ENCODE measurements around the gene PODXL. TPM values are rescaled to one million over a fixed set of nuclear protein-coding genes. Genes with fewer than 3 reads are reported as not detected.

Gene PODXL
- total RNA-seq, 1 experiment from 2014 or later = 727 TPM

- H3K27ac ChIP-seq (ENCODE audit: insufficient read length, low read depth, low read length) = no peak overlapping the region
- no peak for DNase-seq
- H2AK5ac ChIP-seq (ENCODE audit: insufficient read length, low read length) = peak overlapping the region; percentile 23
- 0 out of 2 replicates have a peak overlapping the region, but pooled peaks have one; percentile 59 for H3K14ac ChIP-seq (ENCODE audit: insufficient read depth, low read length)
- H4K5ac ChIP-seq (ENCODE audit: insufficient read length, low read depth, low read length) = no peak overlapping the region
- no peak overlapping the region for H3K23ac ChIP-seq (ENCODE audit: insufficient read length, low read depth, low read length)
- H2BK12ac ChIP-seq (ENCODE audit: insufficient read length, low read depth, low read length) = peak overlapping the region; percentile 24
- H3K79me1 ChIP-seq (ENCODE audit: insufficient read depth, low read depth, low read length, poor library complexity, severe bottlenecking) = no peaks in the 10 kb centered on the region
- H3K4me1 ChIP-seq (ENCODE audit: insufficient read depth, low read length) = peaks cover 11% of the 10 kb centered on the region; the same call in 1 of the 2 replicates
- H3K27me3 ChIP-seq (ENCODE audit: insufficient read depth, low read length) = no peaks in the 10 kb centered on the region
- H2BK20ac ChIP-seq (ENCODE audit: low read depth, low read length, poor library complexity, severe bottlenecking) = no peak overlapping the region
- H3K56ac ChIP-seq (ENCODE audit: insufficient read length, low read depth, low read length) = no peak overlapping the region
- WGBS (ENCODE audit: extremely low coverage, insufficient read length, low lambda C conversion rate) = no CpG with 5 or more reads among the region's 11 CpGs
- H3K18ac ChIP-seq (ENCODE audit: insufficient read length, low read depth, low read length) = peak overlapping the region; percentile 35
- no peak for TF ChIP-seq CTCF (conservative IDR thresholded peaks at IDR 0.05)
- no peak overlapping the region for H4K8ac ChIP-seq (replicated peaks; ENCODE audit: insufficient read length, low read depth, low read length)
- no peaks in the 10 kb centered on the region for H4K20me1 ChIP-seq (ENCODE audit: control insufficient read depth, insufficient read depth, insufficient read length)
- no peak overlapping the region for H3K4me2 ChIP-seq (ENCODE audit: insufficient read depth, insufficient read length, low read length)
- peak overlapping the region; percentile 12 for H3T11ph ChIP-seq (ENCODE audit: low read length)
- Mint-ChIP-seq H3K27me3 (ENCODE audit: low read depth) (no peaks in the 10 kb centered on the region), H3K4me1 (peaks cover 42 to 47% of the 10 kb centered on the region in 2 experiments), H3K27ac (peak overlapping the region; percentile 35 to 76 (median 71); a peak in 5 of 7 replicates), H3K9me3 (no peaks in the 10 kb centered on the region; a peak in 1 of 5 replicates), H3K36me3 (ENCODE audit: insufficient read depth in 1 of 3, low read depth in 3 of 3) (no peaks in the 10 kb centered on the region), H3K4me3 (no peak overlapping the region)
- H2BK5ac ChIP-seq (ENCODE audit: insufficient read length, low read length) = no peak overlapping the region
- no peaks in the 10 kb centered on the region for H3K79me2 ChIP-seq (ENCODE audit: insufficient read depth, low read length)
- H3K9me3 ChIP-seq (ENCODE audit: control insufficient read depth, low read depth, low read length) = no peaks in the 10 kb centered on the region
- H3K23me2 ChIP-seq (ENCODE audit: insufficient read length, low read depth, low read length, poor library complexity, severe bottlenecking) = peaks cover 6% of the 10 kb centered on the region
- H2BK15ac ChIP-seq (ENCODE audit: low read depth, low read length) = no peak overlapping the region
- H3K4ac ChIP-seq (ENCODE audit: low read depth, low read length) = no peak overlapping the region
- H4K91ac ChIP-seq (ENCODE audit: insufficient read length, low read depth, low read length) = no peak overlapping the region
- no peak overlapping the region for H3K9ac ChIP-seq (ENCODE audit: extremely low read depth, insufficient read length, low read length)
- no peak overlapping the region for H2AFZ ChIP-seq (ENCODE audit: low read length)
- no peak overlapping the region for H2BK120ac ChIP-seq (ENCODE audit: low read depth, low read length, poor library complexity, severe bottlenecking)
These were observed 43.9 kb upstream of the PODXL start for GRCh38 chr7:131600085-131600881.
